ENCODE measurements around the gene ZSCAN21. TPM values are rescaled to one million over a fixed set of nuclear protein-coding genes. Genes with fewer than 3 reads are reported as not detected.

Gene ZSCAN21
- total and polyA plus RNA-seq, 10 of the 15 experiments (the other 5 are each of a cell fraction or from before 2014, with no cell fraction given), result 1.9 to 9.6 (median 7.1) TPM

GRCh38 chr7:100101016-100101862 lies 51.7 kb downstream of the ZSCAN21 start, which contains the start of the genes AP4M1 and MCM7 (continued):
- TF ChIP-seq BHLHE40 (IDR thresholded peaks at IDR 0.05; ENCODE audit: borderline replicate concordance in 1 of 2, low read depth in 2 of 2, low read length in 1 of 2) (peak; percentile 66 to 89), NBN (IDR thresholded peaks at IDR 0.05) (no peak), ATF2 (IDR thresholded peaks at IDR 0.05; ENCODE audit: low read length) (no peak), POLR2AphosphoS5 (IDR thresholded peaks at IDR 0.05; ENCODE audit: low read length) (peak; percentile 78; the same call in 1 of the 2 replicates), MXI1 (IDR thresholded peaks at IDR 0.05; ENCODE audit: low read depth, low read length) (peak; percentile 80), BACH1 (IDR thresholded peaks at IDR 0.05; ENCODE audit: borderline replicate concordance) (no peak), TARDBP (IDR thresholded peaks at IDR 0.05; ENCODE audit: borderline replicate concordance) (no peak), MYB (IDR thresholded peaks at IDR 0.05; ENCODE audit: borderline replicate concordance, low read depth, low read length) (no peak), PBX3 (IDR thresholded peaks at IDR 0.05; ENCODE audit: insufficient replicate concordance, low read depth, low read length) (peak; percentile 98), HDGF (IDR thresholded peaks at IDR 0.05) (peak; percentile 73; the same call in 1 of the 2 replicates), SMAD5 (IDR thresholded peaks at IDR 0.05; ENCODE audit: low read depth) (peak; percentile 71), ESRRA (IDR thresholded peaks at IDR 0.05; ENCODE audit: low read length) (no peak), POLR2A (IDR thresholded peaks at IDR 0.05; ENCODE audit: low read depth, low read length) (peak; percentile 82), CTCF (IDR thresholded peaks at IDR 0.05 in 2 of 3, conservative IDR thresholded peaks at IDR 0.05 in 1 of 3; ENCODE audit: control insufficient read depth in 2 of 3, extremely low read depth in 1 of 3, insufficient read depth in 1 of 3, low read depth in 3 of 3, low read length in 3 of 3) (no peak), GATAD2B (conservative IDR thresholded peaks at IDR 0.05; ENCODE audit: low read depth) (0 out of 2 replicates have a peak, but pooled peaks have one; percentile 2), GABPA (IDR thresholded peaks at IDR 0.05; ENCODE audit: low read depth) (0 out of 2 replicates have a peak, but pooled peaks have one; percentile 12), CEBPZ (IDR thresholded peaks at IDR 0.05; ENCODE audit: low read depth, low read length) (no peak), SPI1 (IDR thresholded peaks at IDR 0.05; ENCODE audit: borderline replicate concordance, insufficient read depth, low read depth, low read length) (no peak), RB1 (IDR thresholded peaks at IDR 0.05; ENCODE audit: borderline replicate concordance) (peak; percentile 99), RAD51 (IDR thresholded peaks at IDR 0.05) (peak; percentile 96), USF2 (IDR thresholded peaks at IDR 0.05; ENCODE audit: borderline replicate concordance, low read depth, low read length) (peak; percentile 94)

Data from GM12878 (cell line).